Measurements from ENCODE around the gene KLF7. TPM values are rescaled to one million over a fixed set of nuclear protein-coding genes. Genes with fewer than 3 reads are reported as not detected.

KLF7 gene
- total RNA-seq, 1 donor from 2014 or later: 22.2 TPM

GRCh38 chr2:207128867-207129266 is 36.9 kb downstream of the KLF7 start:
- TF ChIP-seq, protein P1, sequence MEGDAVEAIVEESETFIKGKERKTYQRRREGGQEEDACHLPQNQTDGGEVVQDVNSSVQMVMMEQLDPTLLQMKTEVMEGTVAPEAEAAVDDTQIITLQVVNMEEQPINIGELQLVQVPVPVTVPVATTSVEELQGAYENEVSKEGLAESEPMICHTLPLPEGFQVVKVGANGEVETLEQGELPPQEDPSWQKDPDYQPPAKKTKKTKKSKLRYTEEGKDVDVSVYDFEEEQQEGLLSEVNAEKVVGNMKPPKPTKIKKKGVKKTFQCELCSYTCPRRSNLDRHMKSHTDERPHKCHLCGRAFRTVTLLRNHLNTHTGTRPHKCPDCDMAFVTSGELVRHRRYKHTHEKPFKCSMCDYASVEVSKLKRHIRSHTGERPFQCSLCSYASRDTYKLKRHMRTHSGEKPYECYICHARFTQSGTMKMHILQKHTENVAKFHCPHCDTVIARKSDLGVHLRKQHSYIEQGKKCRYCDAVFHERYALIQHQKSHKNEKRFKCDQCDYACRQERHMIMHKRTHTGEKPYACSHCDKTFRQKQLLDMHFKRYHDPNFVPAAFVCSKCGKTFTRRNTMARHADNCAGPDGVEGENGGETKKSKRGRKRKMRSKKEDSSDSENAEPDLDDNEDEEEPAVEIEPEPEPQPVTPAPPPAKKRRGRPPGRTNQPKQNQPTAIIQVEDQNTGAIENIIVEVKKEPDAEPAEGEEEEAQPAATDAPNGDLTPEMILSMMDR (conservative IDR thresholded peaks at IDR 0.05; ENCODE audit: low read depth, low read length): no peak

DNA sequence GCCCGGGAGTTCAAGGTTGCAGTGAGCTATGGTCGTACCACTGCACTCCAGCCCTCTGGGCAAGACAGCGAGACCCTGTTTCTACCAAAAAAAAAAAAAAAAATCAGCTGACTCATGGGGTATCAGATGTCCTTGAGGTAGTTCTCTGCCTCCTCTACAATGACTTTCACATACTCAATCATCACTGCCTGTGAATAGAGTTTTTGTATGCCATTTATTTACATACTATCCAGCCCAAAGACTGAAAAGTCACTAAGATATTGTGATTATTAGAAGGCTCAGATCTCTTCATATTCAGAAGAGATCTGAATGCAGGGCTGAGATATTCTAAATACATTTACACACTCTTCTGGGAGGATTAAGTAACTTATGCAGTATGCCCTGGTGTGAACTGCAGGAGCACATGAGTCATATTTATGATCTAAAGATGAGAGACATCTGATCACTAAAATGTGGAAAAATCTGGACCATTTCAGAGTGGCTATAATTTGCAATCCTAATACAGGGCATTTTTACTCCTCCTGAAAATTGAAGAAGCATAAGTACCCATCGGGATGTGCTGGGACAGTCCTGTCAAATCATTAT is 38.9 kb downstream of the KLF7 start:
- DNase-seq (ENCODE audit: low read depth): no peak
- TF ChIP-seq, protein P1 (conservative IDR thresholded peaks at IDR 0.05; ENCODE audit: low read depth, low read length): no peak
- H3K4me3 ChIP-seq (ENCODE audit: low read depth, low read length): no peak overlapping the region

More at GRCh38 chr2:207128867-207129266, 36.9 kb downstream of the KLF7 start:
- no peak for DNase-seq (ENCODE audit: low read depth)
- H3K4me3 ChIP-seq (ENCODE audit: low read depth, low read length): no peak overlapping the region

DNA sequence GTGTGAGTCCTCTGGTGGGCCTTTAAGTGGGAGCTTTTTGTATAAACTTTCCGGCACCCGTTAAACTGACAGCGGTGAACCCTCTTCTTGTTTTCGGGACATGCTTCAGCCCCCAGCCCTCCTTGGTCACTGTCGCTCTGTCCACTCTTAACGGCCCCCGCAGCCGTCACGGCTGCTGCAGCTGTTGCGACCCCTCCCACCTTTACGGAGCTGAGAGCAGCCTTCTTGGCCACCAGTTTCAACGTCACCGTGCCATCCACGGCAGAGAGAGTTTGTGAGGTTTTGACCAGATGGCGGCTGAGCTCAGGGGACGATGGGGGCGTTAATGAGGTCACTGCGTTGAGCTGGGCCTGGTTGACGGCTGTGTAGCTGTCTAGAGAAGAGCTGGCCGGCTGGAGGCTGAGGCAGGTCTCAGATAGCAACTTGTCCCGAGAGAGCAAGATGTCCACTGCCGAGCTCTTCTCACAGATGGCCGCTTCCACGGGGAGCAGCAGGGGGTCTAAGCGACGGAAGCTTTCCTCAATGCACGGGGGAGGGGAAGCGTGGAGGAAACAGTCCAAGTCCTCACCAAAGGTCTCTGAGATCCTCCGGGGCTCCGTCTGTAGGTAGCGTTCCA is 41.9 kb downstream of the KLF7 start:
- DNase-seq (ENCODE audit: low read depth): no peak
- TF ChIP-seq, protein P1 (conservative IDR thresholded peaks at IDR 0.05; ENCODE audit: low read depth, low read length): no peak

GRCh38 chr2:207123335-207123744 is 42.4 kb downstream of the KLF7 start:
- TF ChIP-seq, protein P1 (conservative IDR thresholded peaks at IDR 0.05; ENCODE audit: low read depth, low read length): no peak
- DNase-seq (ENCODE audit: low read depth): no peak
- no peak overlapping the region for H3K4me3 ChIP-seq (ENCODE audit: low read depth, low read length)

More for the DNA sequence above, 41.9 kb downstream of the KLF7 start:
- H3K4me3 ChIP-seq (ENCODE audit: low read depth, low read length): no peak overlapping the region

DNA sequence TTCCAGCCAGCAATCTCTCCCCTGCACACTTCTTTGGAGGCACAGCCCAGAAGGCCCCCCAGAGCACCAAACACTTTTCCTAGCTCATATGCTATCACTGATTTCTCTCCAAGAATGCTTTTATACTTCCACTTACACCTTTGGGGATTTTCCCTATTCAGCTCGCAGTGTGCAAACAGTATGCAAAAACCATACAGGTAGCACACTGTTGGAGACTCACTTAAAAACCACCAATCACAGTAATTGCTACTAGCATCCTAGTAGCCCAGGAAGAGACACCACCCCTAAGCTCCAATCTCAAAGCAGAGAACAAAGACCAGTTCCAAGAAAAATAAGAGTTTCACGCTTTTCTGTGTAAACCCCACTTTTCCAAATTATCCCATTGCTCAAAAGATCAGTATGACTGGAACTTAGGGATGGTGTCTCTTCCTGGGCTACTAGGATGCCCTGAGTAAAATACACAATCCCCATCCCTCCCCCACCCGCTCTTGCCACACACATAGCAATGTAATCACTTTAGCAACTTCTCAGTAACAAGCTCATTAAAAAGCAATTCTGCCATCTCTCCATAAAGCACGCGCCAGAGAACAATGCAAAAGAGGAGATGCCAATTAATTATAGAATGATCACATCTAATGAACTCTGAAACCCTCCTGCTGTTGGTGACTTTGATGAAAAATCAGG is 43.0 kb downstream of the KLF7 start:
- TF ChIP-seq, protein P1 (conservative IDR thresholded peaks at IDR 0.05; ENCODE audit: low read depth, low read length): no peak
- no peak overlapping the region for H3K4me3 ChIP-seq (ENCODE audit: low read depth, low read length)
- DNase-seq (ENCODE audit: low read depth): no peak

DNA sequence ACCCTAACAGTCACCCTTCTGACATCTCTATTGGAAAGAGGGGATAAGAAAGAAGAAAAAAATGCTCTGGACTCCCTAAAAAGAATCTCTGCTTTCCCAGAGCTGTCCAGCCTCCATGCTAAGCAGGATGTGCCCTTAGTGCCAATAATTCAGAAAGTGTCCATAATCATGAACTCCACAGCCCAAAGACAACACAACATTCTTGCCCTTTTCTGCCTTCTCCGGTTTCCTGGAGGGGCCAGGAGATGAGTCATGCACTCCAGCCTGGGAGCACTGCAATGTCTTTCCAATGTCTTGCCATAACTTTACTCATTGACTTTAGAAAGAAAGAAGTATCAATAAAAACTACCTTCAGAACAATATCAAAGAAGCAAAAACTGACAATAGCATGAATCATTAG is 44.0 kb downstream of the KLF7 start:
- no peak for DNase-seq (ENCODE audit: low read depth)
- no peak overlapping the region for H3K4me3 ChIP-seq (ENCODE audit: low read depth, low read length)
- TF ChIP-seq, protein P1 (conservative IDR thresholded peaks at IDR 0.05; ENCODE audit: low read depth, low read length): no peak

Measured in epithelial cell of proximal tubule (primary cell).